Lung (tissue), 12 donors: ENCODE measurements around the gene ABCA1. TPM values are rescaled to one million over a fixed set of nuclear protein-coding genes. Genes with fewer than 3 reads are reported as not detected.

Source experiments
- ATAC-seq: fragments of 200-7000 bp; cut with Tn5 transposase; one replicate; pipeline ENCODE4 v1.9.1; 2020; ENCODE audit warnings: moderate number of reproducible peaks; ENCODE audit not compliant: insufficient read depth, low FRiP score
- DNase-seq, 3 donors: peaks; one replicate each; pipeline ENCODE4 v3.0.0-alpha.2; 2013 to 2017
- H3K27ac ChIP-seq, 2 donors: one replicate each; pipeline ENCODE4 v1.5.1; 2013; ENCODE audit warnings: mild to moderate bottlenecking in 2 of 2, moderate library complexity in 2 of 2, control low read depth in 1 of 2, inconsistent platforms in 1 of 2, low read depth in 1 of 2, low read length in 1 of 2
- H3K27me3 ChIP-seq, 3 donors: one replicate each; pipeline ENCODE4 v1.5.1; 2013; ENCODE audit warnings: low read length in 2 of 3; ENCODE audit not compliant: control insufficient read depth in 3 of 3, insufficient read depth in 3 of 3
- H3K36me3 ChIP-seq, 4 donors: one replicate each; pipeline ENCODE4 v1.5.1; 2013; ENCODE audit warnings: low read length in 4 of 4, mild to moderate bottlenecking in 1 of 4, moderate library complexity in 1 of 4; ENCODE audit not compliant: control insufficient read depth in 4 of 4, insufficient read depth in 4 of 4
- H3K4me1 ChIP-seq, 5 donors: one replicate each; pipeline ENCODE4 v1.5.1; 2013; ENCODE audit warnings: low read length in 5 of 5, mild to moderate bottlenecking in 2 of 5, moderate library complexity in 1 of 5; ENCODE audit not compliant: control insufficient read depth in 5 of 5, insufficient read depth in 5 of 5
- H3K4me3 ChIP-seq: one replicate; pipeline ENCODE4 v1.5.1; 2013; ENCODE audit warnings: mild to moderate bottlenecking, control low read depth, moderate library complexity
- H3K9ac ChIP-seq, 2 donors: one replicate each; pipeline ENCODE4 v1.5.1; 2013; ENCODE audit warnings: low read length in 2 of 2, control low read depth in 1 of 2; ENCODE audit not compliant: insufficient read depth in 1 of 2
- H3K9me3 ChIP-seq, 4 donors: one replicate each; pipeline ENCODE4 v1.5.1; 2013; ENCODE audit warnings: low read length in 3 of 4, mild to moderate bottlenecking in 1 of 4, moderate library complexity in 1 of 4; ENCODE audit not compliant: control insufficient read depth in 4 of 4, insufficient read depth in 3 of 4
- WGBS, 2 donors: extraction: QIAGEN DNeasy Blood & Tissue Kit; methylation state at CpG; one replicate each; pipeline ENCODE4 v1.1.7; 2013; 5-methylcytosine and 5-hydroxymethylcytosine counted together
- polyA plus RNA-seq, 2 donors: library from polyadenylated mRNA; stranded (reverse); fragments of 200-250 nt; gene quantifications; one replicate each; pipeline ENCODE4 v1.2.1, GENCODE V29; 2013
- total RNA-seq, 2 donors: library from RNA; depleted of rRNA in 1 of 2; stranded (reverse); fragments of >200 nt in 1 of 2; gene quantifications; one replicate each; pipeline ENCODE4 v1.2.1, GENCODE V29; 2014 to 2021
- TF ChIP-seq, protein P1 (sequence below): IDR thresholded peaks from 2 replicates; pipeline ENCODE4 v1.5.1; 2012; ENCODE audit warnings: mild to moderate bottlenecking; ENCODE audit errors: control extremely low read depth, extremely low read depth
- donor health status: control.
- donor health status: control.
- donor health status: Bipolar disorder and iron deficiency.
- donor health status: healthy.
- donor health status: DM: yes; HTN: yes; CAD: no.

The ABCA1 gene
- total and polyA plus RNA-seq, 4 donors: 5.4 to 140 (median 16.8) TPM

DNA sequence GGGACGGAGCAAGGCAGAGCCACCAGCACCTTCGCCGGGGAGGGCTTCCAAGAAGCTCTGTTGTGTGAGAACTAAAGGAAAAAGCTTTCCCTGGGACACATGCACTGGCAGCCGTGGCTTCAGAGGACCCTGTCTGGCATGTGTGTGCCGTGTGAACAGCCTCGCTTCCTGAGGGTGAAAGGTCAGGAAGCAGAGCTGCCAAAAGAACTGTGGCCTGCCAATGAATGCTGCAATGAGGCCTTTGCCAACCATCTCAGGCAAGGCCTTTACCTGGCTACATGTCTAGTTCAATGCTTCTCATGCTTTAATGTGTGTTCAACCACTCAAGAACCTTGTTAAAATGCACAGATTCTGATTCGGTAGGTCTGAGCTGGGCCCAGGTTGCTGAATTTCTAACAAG lies 110.5 kb downstream of the ABCA1 start:
- Histone ChIP-seq H3K27ac (no peak overlapping the region), H3K36me3 (peaks cover 34 to 68% (median 42%) of the 10 kb centered on the region in 4 donors), H3K9ac (no peak overlapping the region), H3K9me3 (no peaks in the 10 kb centered on the region), H3K4me3 (no peak overlapping the region), H3K27me3 (no peaks in the 10 kb centered on the region), H3K4me1 (no peaks in the 10 kb centered on the region)
- DNase-seq: peak in 2 of 3 donors; percentile 3 to 14
- ATAC-seq: no peak
- TF ChIP-seq, protein P1, sequence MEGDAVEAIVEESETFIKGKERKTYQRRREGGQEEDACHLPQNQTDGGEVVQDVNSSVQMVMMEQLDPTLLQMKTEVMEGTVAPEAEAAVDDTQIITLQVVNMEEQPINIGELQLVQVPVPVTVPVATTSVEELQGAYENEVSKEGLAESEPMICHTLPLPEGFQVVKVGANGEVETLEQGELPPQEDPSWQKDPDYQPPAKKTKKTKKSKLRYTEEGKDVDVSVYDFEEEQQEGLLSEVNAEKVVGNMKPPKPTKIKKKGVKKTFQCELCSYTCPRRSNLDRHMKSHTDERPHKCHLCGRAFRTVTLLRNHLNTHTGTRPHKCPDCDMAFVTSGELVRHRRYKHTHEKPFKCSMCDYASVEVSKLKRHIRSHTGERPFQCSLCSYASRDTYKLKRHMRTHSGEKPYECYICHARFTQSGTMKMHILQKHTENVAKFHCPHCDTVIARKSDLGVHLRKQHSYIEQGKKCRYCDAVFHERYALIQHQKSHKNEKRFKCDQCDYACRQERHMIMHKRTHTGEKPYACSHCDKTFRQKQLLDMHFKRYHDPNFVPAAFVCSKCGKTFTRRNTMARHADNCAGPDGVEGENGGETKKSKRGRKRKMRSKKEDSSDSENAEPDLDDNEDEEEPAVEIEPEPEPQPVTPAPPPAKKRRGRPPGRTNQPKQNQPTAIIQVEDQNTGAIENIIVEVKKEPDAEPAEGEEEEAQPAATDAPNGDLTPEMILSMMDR: no peak
- 85 to 93% methylated on average over 7 of the region's 7 CpGs for WGBS, 2 donors

DNA sequence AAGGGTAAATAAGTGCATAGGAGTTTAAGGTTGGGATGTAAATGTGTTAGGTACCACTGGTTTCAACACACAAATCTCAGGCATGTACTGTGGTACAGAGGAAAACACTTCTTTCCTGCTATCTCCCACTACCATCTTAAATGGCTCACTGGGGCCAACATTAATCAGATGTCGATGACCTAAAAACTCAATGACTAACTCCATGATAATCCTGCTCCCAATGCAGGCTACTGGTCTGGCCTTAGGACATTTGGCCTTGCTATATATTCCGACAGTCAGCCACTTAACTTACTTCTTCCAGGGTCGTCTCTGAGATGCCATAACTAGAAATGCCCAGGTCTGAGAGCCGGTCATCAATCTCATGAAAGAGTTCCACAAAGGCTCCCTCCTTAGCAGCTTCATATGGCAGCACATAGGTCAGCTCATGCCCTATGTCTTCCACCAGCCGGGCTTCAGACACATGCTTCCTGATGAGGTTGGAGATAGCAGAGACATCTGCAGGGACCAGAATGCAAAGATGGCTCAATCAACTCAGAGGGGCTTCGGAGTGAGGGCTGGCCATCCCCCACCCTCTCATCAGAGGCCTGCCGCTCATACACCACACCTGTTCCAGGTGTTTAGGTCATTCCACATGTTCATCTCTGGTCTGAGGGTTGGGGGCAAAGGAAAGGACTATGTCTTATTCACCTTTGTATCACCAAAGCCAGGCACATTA lies 111.9 kb downstream of the ABCA1 start:
- WGBS, 2 donors: 96 to 98% methylated on average over 7 of the region's 7 CpGs

DNA sequence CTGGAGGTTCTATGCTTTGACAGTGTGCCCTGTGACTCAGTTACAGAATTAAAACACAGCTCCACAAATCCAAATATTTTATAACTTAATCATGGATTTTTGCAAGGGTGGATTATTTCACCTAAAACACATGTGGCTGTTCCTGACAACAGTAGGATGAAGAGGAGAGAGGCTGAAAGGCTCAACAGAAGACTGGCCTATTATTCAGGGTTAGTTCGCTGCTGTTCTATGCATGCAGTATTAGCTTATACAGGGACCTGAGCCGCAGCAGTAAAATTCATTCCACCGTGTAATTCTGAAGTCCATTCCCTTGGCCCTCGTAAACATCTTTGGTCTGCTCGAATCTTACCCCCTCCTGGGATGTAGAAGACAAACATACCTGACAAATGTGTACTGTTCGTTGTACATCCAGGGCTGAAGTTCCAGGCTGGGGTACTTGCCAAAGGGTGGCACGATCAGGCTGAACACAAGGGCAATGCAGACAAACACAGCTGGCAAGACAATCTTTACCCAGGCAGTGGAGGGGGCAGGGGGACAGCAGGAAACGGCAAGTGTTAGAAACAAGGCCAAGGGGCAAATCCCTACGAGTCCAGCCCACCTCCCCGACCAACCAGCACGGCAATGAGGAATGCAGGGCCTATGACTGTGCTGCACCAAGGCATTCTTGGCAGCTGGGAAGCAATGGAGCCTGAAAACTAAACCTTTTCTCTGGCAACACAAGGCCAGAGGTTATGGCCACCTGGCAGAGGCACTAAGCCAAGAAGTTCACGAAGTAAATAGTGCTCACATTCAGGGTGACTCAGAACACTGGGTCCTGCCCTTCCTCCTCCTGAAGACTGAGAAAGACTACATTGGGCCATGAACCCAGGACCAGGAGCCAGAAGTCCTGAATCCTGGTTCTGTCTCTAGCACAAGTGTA lies 117.3 kb downstream of the ABCA1 start:
- Histone ChIP-seq H3K27ac (no peak overlapping the region), H3K36me3 (peaks cover 14 to 47% (median 21%) of the 10 kb centered on the region in 4 donors), H3K9me3 (no peaks in the 10 kb centered on the region), H3K9ac (no peak overlapping the region), H3K4me3 (no peak overlapping the region), H3K4me1 (no peaks in the 10 kb centered on the region), H3K27me3 (no peaks in the 10 kb centered on the region)
- 80 to 90% methylated on average over 12 of the region's 12 CpGs for WGBS, 2 donors
- TF ChIP-seq, protein P1: no peak
- DNase-seq: no peak
- no peak for ATAC-seq

More for the DNA sequence above, 111.9 kb downstream of the ABCA1 start:
- TF ChIP-seq, protein P1: no peak
- DNase-seq (no peak), ATAC-seq (no peak)
- Histone ChIP-seq H3K36me3 (peaks cover 35 to 67% (median 38%) of the 10 kb centered on the region in 4 donors), H3K4me3 (no peak overlapping the region), H3K27me3 (no peaks in the 10 kb centered on the region), H3K9me3 (no peaks in the 10 kb centered on the region), H3K4me1 (no peaks in the 10 kb centered on the region), H3K9ac (no peak overlapping the region), H3K27ac (no peak overlapping the region)
